GM12865 (cell line): ENCODE data around the gene THSD7B.

ENCODE experiments used
- DNase-seq: peaks from one replicate; pipeline ENCODE4 v3.0.0; 2010; ENCODE audit warnings: low read depth
- H3K4me3 ChIP-seq: 2 replicates; pipeline ENCODE4 v1.5.1; 2011; ENCODE audit warnings: mild to moderate bottlenecking, low read depth, low read length, control low read depth
- TF ChIP-seq, protein P1 (sequence below): IDR thresholded peaks from 2 replicates; pipeline ENCODE4 v1.5.1; 2011; ENCODE audit warnings: low read length, control low read depth, low read depth, inconsistent platforms; ENCODE audit not compliant: insufficient read depth; ENCODE audit errors: missing control alignments

Gene THSD7B, protein sequence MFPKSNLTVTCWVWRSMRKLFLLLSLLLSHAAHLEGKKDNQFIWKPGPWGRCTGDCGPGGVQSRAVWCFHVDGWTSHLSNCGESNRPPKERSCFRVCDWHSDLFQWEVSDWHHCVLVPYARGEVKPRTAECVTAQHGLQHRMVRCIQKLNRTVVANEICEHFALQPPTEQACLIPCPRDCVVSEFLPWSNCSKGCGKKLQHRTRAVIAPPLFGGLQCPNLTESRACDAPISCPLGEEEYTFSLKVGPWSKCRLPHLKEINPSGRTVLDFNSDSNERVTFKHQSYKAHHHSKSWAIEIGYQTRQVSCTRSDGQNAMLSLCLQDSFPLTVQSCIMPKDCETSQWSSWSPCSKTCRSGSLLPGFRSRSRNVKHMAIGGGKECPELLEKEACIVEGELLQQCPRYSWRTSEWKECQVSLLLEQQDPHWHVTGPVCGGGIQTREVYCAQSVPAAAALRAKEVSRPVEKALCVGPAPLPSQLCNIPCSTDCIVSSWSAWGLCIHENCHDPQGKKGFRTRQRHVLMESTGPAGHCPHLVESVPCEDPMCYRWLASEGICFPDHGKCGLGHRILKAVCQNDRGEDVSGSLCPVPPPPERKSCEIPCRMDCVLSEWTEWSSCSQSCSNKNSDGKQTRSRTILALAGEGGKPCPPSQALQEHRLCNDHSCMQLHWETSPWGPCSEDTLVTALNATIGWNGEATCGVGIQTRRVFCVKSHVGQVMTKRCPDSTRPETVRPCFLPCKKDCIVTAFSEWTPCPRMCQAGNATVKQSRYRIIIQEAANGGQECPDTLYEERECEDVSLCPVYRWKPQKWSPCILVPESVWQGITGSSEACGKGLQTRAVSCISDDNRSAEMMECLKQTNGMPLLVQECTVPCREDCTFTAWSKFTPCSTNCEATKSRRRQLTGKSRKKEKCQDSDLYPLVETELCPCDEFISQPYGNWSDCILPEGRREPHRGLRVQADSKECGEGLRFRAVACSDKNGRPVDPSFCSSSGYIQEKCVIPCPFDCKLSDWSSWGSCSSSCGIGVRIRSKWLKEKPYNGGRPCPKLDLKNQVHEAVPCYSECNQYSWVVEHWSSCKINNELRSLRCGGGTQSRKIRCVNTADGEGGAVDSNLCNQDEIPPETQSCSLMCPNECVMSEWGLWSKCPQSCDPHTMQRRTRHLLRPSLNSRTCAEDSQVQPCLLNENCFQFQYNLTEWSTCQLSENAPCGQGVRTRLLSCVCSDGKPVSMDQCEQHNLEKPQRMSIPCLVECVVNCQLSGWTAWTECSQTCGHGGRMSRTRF (N-terminal part only)

DNA sequence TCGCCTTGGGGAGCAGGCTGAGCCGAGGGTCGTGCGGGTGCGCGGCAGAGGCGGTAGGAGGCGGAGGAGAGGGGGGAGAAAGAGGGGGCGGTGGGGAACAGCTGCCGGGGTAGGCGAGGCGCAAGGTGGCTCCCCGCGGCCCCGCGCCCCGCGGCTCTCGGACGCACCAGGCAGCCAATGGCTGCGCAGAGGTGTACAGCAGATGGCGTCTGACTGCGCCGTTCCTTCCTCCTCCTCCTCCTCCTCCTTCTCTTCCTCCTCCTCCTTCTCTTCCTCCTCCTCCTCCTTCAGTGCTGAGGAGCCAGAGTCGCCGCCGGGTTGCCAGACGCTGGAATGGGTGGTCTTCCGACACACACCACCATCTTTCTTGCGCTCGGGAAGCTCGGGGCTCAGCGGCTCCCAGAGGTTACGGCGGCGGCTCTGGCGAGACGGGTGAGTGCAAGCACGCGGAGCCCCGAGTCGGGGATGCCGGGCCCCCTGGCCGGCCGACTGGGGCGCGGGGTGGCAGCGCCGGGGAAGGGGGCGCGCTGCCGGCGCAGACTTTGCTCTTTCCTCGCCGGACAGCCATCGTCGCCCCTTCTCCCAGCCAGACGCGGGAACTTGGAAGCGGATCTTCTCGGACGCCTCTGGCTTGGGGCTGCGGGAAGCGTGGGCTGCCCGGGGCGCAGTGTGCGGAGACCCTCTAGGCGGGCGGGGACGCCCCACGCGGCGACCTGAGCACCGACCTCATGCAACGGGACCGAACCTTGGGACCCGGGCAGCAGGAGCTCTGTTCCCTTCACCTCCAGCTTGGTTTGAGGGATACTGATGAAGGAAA lies at the start of gene THSD7B:
TSS of gene THSD7B (plus strand) at position 290 of the 817 bp plus-strand sequence. CDS start 116,634 bp downstream, outside the sequence.
- H3K4me3 ChIP-seq = peak within 1 kb of the TSS; percentile 32
- TF ChIP-seq, protein P1, sequence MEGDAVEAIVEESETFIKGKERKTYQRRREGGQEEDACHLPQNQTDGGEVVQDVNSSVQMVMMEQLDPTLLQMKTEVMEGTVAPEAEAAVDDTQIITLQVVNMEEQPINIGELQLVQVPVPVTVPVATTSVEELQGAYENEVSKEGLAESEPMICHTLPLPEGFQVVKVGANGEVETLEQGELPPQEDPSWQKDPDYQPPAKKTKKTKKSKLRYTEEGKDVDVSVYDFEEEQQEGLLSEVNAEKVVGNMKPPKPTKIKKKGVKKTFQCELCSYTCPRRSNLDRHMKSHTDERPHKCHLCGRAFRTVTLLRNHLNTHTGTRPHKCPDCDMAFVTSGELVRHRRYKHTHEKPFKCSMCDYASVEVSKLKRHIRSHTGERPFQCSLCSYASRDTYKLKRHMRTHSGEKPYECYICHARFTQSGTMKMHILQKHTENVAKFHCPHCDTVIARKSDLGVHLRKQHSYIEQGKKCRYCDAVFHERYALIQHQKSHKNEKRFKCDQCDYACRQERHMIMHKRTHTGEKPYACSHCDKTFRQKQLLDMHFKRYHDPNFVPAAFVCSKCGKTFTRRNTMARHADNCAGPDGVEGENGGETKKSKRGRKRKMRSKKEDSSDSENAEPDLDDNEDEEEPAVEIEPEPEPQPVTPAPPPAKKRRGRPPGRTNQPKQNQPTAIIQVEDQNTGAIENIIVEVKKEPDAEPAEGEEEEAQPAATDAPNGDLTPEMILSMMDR = no peak
- DNase-seq = no peak

DNA sequence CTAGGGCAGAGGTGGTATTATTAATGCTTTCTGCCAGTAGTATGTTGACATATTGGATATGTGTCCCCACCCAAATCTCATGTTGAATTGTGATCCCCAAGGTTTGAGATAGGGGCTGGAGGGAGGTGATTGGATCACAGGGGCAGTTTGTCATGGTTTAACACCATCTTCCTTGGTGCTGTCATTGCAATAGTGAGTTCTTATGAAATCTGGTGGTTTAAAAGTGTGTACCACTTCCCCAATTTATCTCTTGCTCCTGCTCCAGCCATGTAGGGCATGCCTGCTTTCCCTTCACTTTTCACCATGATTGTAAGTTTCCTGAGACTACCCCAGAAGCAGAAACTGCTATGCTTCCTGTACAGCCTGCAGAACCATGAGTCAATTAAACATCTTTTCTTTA lies 47.1 kb upstream of the THSD7B start:
- no peak overlapping the region for H3K4me3 ChIP-seq
- TF ChIP-seq, protein P1 = no peak
- DNase-seq = no peak

DNA sequence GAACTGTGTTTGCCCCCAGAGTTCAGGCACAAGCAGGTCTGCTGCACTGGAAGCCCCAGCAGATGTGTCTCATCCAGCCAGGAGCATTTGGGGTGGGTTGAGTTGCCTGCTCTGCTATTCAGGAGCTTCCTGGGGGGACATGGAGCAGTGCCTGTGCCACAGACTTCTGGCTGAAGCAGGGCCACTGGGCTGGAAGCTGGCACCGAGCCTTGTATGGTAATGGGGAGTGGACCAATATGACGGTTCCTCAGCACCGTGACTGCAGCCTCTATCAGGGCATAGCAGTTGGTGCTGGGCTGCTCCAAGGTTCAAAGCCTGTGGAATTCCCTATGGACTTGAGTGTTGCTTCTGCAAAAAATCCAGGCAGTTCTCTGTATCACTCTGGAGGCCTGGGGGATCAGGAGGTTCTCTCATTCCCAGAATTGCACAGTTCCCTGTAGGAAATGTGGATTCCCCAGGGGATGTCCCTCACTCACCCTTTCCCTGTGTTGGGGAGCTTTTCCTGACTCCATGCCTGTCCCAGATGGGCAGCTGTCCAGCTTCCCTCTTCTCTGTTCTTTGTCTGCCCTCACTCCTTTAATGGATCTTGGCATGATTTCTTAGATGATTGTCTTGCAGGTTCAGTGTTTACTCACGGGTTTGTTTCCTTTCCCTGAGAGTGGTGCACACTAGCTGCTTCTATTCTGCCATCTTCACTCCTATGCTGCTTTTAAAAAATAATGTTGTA lies 37.2 kb upstream of the THSD7B start:
- TF ChIP-seq, protein P1 = no peak
- H3K4me3 ChIP-seq = no peak overlapping the region
- no peak for DNase-seq

DNA sequence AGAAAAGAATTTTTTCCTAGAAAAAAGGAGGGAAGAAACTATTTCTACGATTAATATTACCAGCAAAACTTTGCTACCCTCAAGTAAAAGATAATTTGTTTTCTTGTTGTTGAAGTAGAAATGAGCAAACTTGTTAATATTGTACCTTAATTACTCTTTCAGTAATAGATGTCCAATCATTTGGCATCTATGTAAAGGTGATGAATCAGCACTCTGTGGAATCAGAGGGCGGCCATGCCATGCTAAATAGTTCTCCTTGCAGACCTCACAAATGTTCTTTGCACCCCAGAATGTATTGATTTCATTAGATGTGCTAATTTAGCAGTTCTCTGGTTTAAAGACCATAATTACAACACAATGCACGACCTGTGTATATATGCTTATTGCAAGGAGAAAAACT lies 29.1 kb upstream of the THSD7B start:
- H3K4me3 ChIP-seq = no peak overlapping the region
- DNase-seq = no peak
- TF ChIP-seq, protein P1 = no peak

DNA sequence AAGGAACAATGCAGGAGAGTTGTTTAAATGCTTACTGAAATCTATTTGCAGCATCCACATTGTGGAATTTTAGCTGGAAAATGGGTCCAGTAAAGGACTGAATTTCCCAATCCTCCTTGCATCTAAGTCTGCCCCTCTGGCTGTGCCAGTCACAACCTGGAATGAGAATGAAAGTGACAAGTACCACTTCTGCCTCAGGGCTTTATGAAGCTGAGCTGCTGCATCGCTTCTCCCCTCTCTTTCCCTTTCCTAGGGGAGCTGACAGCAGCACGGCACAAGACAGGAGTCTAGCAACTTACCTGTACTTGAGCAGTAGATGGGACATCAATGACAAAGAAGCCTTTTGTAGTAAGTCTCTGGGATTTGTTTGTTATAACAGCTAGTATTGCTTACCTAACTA lies 27.3 kb upstream of the THSD7B start:
- H3K4me3 ChIP-seq = no peak overlapping the region
- DNase-seq = no peak
- TF ChIP-seq, protein P1 = no peak
